Fibroblast of lung (primary cell): Measurements from ENCODE around the gene SLC22A23.

Experiments
- CTCF ChIP-seq, 2 donors: IDR thresholded peaks in 1 of 2; conservative IDR thresholded peaks in 1 of 2; 1 replicate in 1 of 2; 2 replicates in 1 of 2; pipeline ENCODE4 v1.5.1; 2011 to 2012; ENCODE audit warnings: low read length in 2 of 2, control low read depth in 1 of 2, inconsistent platforms in 1 of 2, low read depth in 1 of 2, mild to moderate bottlenecking in 1 of 2
- EZH2 ChIP-seq: IDR thresholded peaks from 2 replicates; pipeline ENCODE4 v1.5.1; 2012; ENCODE audit warnings: low read length, control low read depth, mild to moderate bottlenecking; ENCODE audit errors: missing control alignments

DNA sequence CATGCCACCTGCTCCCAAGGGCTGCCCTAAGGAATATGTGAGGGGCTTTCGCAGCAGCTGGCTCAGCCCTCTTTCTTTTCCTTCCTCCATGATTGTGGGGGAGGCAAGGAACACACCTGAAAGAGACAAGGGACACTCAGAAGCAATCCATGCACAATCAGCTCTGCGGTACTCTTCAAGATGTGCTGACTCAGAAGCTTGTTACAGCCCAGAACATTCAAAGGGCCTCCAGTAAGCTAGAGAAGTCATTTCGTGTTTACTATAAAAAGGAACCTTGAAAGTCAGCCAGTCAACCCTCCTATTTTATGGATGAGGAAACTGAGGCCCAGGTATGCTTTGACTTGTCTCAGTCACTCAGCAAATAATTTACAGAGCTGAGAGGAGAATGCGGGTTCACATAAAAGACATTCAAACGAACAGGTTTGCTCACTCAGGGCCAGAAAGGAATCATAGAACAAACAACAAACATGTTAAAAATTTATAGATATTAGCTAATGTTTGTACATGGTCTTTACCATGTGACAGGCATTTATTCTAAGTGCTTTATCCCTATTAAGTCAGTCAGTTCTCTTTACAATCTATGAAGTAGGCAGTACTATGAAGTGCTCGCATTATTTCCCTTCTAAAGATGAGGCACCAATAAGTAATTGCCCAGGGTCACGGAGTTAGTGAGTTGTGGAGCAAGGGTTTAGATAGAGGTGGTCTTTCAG, 37.7 kb upstream of the SLC22A23 start:
- no peak for TF ChIP-seq CTCF (conservative IDR thresholded peaks at IDR 0.05 in 1 of 2, IDR thresholded peaks at IDR 0.05 in 1 of 2; ENCODE audit: low read depth in 1 of 2, low read length in 2 of 2)
- no peak for TF ChIP-seq EZH2
